GM19455 (cell line): ENCODE results near the gene EIF4E.
A peak's percentile ranks its signal among the peaks of the same experiment; 100 is the strongest.

Source experiments
- ATAC-seq: cut with Tn5 transposase; IDR thresholded peaks from one replicate; pipeline ENCODE4 v1.9.1; 2021; ENCODE audit not compliant: unreplicated experiment

EIF4E gene, protein sequence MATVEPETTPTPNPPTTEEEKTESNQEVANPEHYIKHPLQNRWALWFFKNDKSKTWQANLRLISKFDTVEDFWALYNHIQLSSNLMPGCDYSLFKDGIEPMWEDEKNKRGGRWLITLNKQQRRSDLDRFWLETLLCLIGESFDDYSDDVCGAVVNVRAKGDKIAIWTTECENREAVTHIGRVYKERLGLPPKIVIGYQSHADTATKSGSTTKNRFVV

DNA sequence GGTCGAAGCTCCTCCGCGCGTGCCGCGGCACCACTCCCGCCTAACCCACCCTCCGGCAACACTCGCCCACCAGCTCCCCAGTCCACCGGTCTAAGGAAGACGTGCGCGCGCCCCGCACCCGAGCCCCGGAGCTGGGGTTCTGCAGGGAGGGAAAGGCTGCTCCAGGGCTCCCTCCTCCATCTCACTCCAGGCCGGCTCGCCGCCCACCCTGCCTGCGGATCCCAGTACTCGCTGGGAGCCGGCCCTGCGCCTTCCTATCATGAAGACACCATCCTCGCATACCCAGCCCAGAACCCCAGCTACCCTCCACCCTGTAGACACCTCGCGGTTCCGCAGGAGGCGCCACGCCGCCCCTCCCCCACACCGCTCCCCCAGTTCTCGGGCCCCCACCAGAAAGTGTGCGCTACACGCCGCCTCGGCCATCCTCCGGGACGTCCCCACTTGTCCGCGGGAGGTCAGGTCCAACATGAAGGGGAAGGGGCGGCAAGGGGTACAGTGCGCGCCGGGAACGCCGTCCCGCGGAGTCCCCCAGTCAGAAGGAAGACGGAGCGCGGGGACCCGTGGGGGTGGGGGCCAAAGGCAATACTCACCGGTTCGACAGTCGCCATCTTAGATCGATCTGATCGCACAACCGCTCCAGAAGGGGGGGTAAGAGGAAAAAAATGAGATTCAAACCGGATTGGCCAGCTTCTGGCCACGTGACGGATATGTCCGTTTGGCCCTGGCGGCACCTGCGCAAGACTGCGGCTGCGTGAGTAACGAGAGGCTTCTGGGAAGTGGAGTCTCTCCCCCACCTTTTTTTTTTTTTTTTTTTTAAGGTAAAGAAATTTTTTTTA, at the start of gene EIF4E:
TSS of gene EIF4E (minus strand) at position 629 of the 836 bp plus-strand sequence. CDS start at position 608, 21 bp downstream.
- peak; percentile 71 for ATAC-seq

DNA sequence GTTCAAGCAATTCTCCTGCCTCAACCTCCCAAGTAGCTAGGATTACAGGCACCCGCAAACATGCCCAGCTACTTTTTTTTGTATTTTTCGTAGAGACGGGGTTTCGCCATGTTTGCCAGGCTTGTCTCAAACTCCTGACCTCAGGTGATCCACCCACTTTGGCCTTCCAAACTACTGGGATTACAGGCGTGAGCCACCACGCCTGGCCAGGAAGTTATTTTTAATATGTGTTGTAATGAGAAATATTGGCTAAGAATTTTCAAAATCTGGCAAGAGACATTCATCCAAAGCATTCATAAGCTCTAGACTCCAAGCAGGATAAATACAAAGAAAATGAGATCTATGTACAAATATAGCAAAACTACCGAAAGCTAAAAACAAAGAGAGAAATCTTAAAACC, 48.6 kb upstream of the EIF4E start:
- no peak for ATAC-seq

DNA sequence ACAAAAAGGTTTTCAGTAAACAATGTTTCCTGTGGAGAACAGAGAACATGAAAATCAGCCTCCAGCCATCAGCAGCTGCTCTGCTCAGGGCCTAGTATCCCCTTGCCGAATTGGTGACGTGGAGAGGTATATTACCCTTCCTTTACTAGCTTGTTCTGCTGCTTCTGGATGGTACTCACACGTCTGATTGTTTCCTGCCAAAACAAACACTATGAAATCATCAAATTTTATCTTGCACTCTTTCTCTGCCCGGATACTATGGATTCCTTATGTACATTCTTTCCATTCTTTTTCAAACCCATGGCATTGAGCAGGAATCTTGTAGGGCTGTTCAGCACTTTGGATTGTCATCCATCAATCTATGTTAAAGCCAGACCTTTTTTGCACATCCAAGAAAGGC, 47.8 kb upstream of the EIF4E start:
- no peak for ATAC-seq

DNA sequence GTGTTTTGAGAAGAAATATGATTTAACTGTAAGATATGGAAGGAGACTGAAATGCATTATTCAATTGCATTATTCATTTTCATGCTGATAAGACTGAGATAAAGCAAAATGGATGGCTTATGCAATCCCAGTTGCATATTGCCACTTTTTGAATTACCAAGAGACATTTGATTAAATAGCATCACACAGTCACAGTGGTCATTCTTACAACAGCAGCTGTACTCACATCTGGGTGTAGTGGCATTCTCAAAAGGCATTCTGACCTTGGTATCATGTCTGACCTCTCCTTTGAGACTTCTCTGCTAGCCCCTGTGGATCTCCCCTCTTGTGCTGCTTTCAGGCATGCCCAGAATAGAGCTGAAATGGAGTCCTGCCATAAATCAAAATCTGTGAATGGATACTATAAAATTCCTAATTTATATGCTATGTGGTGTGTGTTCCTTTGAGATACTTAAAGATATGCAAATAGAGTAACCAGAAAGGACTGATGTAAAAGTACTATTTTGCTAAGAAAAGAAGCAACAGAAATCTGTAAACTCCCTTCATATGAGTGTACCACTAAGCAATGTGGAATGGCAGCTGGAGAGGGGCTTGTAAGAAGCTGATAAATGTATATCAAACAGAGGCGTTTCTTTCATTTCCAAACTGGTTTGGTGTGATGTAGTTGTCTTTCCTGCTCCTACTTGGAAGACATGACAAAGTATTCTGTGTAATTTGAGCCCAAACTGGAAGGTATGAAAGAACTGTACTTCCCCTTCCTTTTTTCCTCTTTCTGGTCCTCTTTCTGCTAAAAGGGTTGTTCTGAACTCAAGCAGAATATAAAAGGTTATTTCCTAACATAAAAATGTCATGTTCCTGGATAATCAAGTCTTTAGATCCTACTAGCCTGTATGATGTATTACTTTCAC, 41.2 kb upstream of the EIF4E start:
- ATAC-seq, result no peak

DNA sequence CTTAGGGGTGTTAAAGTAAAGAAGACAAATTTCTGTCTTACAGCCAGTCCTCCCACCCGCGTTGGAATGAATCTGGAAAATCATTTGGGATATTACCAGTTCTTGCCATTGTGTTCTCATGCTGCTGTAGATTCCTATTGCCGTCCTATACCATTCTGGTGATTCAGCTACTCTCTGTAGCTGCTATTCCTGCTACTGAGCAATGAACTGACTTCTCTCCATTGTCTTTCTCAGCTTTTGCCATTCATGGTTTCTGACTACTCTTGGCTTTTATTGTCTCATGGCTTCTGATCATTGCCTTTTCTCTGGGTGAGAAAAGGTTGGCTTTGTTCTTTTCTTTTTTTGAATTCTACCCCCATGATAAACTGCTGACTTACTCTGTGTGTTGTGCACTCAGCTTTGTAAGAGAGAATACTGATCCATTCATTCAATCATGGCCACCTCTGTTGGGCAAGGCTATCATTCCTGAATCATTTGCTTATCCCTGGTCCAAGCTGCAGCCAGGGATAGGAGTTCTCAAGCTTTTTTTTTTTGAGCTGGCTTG, 38.9 kb upstream of the EIF4E start:
- no peak for ATAC-seq

DNA sequence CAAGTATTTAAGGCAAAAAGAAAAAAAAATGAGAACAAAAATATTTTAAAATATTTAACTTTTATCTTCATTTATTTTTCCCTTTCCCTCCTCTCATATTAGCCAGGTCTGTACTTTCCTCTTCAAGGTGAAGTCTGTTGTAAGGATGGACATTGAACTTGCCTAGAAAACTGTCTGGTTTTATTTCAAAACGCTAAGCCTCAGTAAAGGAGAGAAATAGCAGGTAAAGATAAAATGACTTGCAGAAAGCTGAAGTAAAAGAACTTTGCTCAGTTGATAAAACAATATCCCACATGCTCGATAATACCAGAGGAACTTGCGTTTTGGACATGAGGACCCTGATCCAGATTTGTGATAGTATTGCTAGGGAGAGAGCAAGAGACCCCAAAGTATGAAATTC, 38.0 kb upstream of the EIF4E start:
- no peak for ATAC-seq

DNA sequence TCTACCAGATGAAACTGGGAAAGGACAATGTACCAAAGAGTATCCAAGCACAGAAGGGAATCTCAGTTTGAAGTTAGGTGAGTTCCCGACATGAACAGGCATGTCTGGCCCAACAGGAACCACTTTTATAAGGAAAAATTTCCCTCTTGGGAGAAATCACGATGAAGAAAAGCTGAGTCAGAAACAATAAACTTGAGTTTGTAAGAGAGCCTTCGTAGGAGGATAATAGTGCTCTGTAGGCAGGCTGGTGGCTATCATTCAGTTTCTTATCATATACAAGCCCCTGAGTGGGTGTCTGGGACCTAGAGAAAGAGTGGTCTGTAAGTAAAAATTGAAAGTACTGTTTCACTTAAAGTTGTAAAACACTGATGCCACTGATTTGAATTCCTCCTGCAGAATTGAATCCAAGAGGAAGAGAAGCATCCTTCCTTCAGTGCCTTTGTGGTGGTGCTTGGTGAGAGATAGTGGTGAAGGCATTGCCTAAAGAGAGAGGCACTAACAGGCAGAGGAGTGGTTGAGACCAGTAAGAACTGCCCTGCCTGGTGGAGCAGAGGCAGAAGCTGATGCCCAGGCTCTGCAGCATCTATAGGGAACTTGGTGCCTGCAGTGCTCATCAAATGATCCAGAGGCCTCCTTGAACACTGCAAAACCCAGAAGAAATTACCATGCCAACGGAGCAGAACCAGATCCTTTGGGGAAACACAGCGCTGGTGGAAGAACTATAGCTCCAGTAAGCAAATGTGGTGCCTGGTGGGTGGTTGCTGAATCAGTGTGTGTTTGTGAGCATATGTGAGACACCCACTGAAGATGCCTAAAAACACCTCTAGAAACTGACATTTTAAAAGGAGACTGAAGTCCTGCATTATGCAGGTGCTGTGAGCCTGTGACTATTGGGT, 34.9 kb upstream of the EIF4E start:
- no peak for ATAC-seq

DNA sequence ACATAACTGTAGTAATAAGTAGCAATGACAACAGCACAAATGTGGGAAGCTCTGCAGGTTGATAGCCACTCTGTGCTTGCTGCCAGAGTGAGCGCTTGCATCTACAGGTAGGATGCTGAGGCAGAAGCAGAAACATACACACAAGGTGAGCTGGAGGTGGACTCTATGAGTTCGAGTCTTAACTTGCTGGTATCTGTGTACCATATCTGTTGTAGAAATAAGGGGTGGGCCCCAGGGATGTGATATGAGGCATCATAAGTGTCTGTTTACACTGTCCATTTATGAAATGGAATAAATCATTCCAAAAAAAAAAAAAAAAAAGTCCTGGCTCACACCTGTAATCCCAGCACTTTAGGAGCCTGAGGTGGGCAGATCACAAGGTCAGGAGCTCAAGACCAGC, 32.8 kb upstream of the EIF4E start:
- ATAC-seq, result no peak

DNA sequence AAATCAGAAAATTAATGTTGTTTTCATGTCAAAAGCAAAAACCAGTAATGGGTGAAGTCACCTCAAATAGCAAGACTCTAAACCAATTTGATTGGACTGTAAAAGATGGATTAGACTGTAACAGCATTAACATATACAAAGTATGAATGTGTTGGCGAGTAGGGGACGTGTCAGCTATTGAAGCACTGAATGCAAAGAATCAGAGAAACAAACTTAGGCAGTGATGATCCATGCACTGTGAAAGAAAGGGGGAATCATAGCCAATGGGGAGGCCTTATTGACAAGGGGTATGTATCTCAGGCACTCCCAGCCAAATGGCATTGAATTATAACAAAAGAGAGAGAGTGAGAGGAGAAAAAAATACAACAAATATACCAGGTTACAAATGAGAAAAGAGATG, 30.5 kb upstream of the EIF4E start:
- ATAC-seq, result no peak

DNA sequence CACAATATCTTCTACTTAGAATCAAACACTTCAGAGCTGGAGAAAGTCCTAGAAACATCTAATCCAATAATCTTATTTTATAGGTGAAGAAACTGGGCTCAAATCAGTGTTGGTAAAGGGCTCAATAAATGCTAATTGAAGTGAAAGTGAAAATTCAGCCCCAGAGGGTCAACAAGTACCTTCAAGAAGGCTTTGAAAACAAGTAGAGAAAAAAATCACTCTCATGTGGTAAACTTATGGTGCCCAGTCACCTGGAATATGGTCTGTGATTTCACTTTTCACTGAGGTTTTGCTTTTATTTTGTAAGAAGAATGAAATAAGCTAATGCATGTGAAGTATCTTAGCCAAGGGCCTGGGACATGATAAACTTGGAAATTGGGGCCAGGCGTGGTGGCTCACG, 29.1 kb upstream of the EIF4E start:
- no peak for ATAC-seq

DNA sequence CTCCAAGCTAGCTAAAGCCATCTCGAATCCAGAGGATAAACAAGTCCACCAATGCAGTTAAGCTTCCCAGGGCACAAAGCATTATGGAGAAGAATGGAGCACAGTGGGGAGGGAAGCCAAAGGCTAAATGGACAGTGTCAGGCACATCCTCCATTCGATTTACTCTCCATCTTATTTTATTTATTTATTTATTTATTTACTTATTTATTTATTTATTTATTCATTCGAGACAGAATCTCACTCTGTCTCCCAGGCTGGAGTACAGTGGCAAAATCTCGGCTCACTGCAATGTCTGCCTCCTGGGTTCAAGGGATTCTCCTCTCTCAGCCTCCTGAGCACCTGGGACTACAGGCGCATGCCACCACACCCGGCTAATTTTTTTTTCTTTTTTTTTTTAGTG, 26.3 kb upstream of the EIF4E start:
- no peak for ATAC-seq

DNA sequence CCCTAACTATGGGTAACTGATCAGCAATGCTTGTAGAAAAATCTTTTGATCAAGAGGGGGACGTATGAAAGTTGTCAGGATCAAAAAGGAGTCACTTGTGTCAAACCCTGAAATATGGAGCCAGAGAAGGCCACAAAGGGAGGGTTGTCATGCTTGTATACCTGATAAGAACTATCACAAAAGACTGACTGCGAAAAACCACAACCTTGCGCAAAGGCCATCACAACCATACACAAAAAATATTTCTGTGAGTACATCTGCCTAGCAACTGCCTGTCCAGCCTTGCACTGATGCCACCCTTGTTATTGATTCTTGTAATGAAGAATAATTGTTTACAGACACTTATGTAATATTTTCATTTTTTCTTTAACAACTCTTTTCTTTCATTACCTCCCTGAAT, 22.8 kb upstream of the EIF4E start:
- ATAC-seq, result no peak

DNA sequence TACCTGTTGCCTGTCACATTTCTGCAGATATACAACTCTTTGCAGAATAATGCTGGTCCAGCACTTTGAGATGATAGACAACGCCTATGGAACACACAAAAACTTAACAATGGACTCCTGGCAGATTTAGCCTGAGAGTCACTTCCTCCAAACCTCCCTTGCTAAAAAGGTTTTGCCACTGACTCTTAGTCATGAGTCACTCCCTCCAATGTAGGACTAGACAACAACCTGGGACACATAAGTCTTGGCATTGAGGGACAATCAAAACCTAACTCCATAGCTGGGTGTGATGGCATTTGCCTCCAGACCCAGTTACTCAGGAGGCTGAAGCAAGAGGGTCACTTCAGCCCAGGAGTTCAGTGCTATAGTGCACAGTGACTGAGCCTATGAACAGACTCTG, 22.0 kb upstream of the EIF4E start:
- no peak for ATAC-seq

DNA sequence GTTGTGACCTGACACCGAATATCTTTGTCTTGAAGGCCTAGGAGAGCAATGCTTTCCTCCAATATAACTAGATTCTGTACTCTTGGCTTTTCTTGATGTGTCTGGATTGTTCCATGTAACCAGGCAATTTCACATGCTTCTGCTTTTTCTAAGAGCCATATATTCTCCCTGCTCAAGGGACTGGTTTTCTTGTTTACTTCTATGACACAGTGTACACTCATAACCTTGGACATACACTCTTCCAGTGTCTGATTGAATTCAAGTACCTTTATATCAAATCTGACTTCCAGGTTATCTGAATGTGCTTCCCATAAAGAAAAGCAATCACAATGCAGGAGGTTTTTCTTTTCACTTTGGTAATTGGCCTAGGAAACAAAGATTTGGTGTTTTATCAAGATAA, 17.4 kb upstream of the EIF4E start:
- ATAC-seq, result no peak

DNA sequence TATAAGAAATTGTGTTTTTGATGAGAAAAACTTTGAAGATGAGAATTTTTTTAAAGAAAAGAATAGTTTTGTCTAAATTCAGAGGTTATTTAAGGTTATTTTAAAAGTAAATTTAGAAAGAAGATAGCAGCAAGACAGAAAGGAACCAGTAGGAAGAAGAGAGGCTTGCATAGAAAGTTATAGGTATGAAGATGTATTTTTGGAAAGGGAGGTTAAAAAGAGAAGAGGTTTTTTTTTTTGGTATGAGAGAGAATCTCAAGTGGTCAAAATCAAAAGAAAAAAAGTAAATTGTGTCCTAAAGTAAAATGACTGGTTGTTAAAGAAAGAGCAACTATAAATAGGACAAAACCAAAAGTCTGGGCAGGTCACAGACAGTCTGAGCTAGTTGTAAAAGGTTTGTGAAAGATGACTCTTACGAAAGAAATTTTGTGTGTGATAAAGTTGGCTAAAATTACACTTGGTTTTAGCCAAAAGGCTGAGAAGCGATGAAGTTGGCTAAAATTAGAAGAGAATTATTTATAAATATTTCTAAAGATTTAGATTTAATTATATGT, 16.4 kb upstream of the EIF4E start:
- ATAC-seq, result peak; percentile 67

DNA sequence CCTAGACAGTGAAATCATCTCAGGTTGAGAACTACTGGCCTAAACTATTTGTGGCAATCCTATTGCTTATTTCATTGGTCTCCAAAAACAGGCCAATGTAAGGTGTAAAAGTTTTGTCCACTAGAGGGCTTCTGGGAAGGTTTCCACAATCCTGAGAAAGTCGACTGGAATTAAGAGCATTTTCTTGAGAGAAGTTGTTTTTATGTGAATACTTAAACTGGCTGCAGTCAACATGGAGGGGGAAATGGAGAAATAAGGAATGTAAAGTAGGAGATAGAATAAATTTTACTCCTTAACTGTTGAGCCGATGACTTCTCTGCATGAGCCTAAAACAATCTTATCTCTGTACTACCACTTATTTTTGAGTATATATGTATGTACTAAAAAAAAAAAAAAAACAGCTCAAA, 11.0 kb upstream of the EIF4E start:
- ATAC-seq, result no peak

DNA sequence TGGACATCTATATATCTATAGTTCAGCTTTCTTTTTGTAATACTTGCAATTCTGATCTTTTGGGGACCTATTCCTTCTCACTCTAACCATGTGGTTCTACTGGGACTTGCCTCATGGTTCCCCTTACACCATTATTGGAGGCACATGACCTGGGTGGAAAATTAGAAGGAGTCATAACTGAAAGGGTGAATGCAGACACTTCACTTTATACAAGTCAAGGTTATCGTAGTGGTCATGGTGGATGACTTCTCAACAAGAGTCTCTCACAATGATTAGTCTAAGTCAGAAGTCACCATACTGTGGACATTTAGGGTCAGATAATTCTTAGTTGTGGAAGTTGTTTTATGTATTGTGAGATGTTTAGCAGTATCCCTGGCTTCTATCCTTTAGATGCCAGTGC, 10.5 kb upstream of the EIF4E start:
- ATAC-seq, result no peak

DNA sequence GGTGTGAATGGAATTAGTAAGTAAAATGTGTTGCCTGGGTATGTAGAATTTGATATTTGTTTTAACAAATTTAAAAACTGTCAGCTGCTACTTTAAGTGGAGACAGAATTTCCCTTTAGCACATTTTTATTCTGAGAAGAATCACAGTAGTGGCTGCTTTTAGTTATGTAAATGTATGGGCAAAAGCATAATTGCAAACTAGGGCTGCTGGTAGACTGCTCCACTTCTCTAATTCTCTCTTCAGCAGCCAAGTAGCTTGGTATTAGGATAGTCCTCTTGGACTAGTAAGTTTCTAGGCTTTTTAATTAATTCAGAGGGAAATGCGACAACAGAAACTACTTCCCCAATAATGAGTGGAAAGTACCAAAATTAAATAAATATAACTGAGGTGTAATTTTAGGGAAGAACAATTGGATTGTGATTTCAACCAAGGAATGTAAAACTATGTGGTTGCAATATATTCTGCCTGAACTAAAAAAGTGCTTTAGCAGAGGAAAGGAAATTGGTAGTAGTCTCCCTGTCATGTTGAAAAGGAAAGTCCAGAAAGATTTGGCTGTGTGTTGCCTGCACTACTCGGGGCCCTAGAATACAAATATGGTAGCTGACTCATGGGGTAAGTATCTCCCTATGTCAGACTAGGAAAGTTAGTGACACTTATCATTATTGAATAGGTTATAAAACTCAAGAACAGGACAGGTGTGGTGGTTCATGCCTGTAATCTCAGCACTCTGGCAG, 9.2 kb upstream of the EIF4E start:
- ATAC-seq, result no peak

DNA sequence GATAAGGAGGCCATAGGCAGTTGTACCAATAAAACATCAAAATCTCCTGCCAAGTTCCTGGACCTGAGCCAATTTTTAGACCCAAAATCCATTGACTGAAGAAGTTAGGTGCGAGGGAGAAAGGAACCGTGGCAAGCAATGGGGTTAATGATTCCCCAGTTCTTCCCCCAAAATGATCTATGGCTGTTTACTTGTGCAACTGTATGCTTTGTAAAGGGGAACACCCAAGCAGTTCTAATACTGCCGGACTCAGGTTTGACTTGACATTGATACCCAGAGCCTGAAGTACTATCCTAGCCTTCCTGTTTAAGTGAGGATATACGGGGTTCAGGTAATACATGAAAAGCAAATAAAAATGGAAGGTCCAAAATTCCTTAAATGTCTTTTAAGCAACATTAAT, 6.7 kb upstream of the EIF4E start:
- no peak for ATAC-seq
